Adipose tissue (tissue), 3 donors: ENCODE results near the gene TIGIT. TPM values are rescaled to one million over a fixed set of nuclear protein-coding genes. Genes with fewer than 3 reads are reported as not detected.
"Not testable (repeated sequence)": the region's sequence is repeated elsewhere in the genome, so short reads cannot be mapped to it uniquely, and the experiment has no call there.

Experiments
- H3K27ac ChIP-seq: one replicate; pipeline ENCODE4 v1.5.1; 2013; ENCODE audit warnings: low read depth, low read length
- WGBS, 3 donors: extraction: QIAGEN DNeasy Blood & Tissue Kit; methylation state at CpG; one replicate each; pipeline ENCODE4 v1.1.7; 2013; 5-methylcytosine and 5-hydroxymethylcytosine counted together
- polyA plus RNA-seq, 3 donors: library from polyadenylated mRNA; stranded (reverse); fragments of 200-250 nt; gene quantifications; one replicate each; pipeline ENCODE4 v1.2.3, GENCODE V29; 2013
- donor health status: healthy with polysubstance abuse.
- donor health status: Bipolar disorder and iron deficiency.
- donor health status: healthy.

Gene TIGIT
- under 1 TPM in 2 of 3 donors, not detected in 1; 0.13 to 0.24 TPM for polyA plus RNA-seq

GRCh38 chr3:114293838-114294535 lies at the start of gene TIGIT:
TSS of gene TIGIT (plus strand) at chr3:114294028. CDS start at chr3:114294062, 34 bp downstream.
- no peak within 1 kb of the TSS for H3K27ac ChIP-seq
- WGBS, 3 donors, result 85 to 92% (median 88%) methylated on average over 7 of the region's 7 CpGs

DNA sequence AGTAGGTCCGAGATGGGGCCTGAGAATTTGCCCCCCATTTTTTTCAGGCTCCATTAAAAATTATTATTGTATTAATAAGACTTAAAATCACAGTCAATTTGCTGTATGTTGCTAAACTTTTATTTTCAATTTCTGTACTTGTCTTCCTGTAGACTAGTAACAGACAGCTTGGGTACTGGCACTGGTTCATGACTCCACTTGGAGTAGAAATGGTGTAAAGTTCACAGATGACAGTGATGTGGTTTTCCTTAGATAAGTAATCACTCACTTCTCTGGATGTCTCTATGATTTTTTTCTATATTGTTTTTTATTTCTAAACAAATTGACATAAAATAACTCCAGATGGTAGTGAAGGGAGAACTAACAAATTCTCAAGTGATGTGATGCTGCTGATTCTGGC lies 40.9 kb upstream of the TIGIT start:
- 71 to 81% (median 81%) methylated on average over 1 of the region's 1 CpG for WGBS, 3 donors
- H3K27ac ChIP-seq, result no peak overlapping the region

DNA sequence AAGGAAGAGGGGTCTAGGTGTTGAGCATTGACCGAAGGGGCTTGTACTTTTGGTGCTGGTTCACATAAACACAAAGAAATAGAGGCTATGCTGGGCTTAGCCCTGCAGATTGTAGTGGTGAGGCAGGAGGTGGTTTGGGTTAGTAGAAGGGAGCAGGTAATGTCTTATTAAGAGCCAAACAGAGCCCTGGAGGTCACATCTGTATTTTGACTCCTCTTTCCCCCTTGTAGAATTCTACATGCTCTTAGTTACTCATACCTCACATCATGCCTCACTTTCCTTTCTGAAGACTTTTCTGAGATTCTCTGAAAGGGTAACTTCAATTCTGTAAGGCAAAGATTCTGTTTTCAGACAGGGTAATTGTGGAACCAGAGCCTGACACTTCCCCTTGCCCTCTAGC lies 40.3 kb upstream of the TIGIT start:
- no peak overlapping the region for H3K27ac ChIP-seq
- 80 to 90% (median 84%) methylated on average over 1 of the region's 1 CpG for WGBS, 3 donors

GRCh38 chr3:114259566-114259965 lies 34.3 kb upstream of the TIGIT start:
- no peak overlapping the region for H3K27ac ChIP-seq
- WGBS, 3 donors, result 79 to 96% (median 81%) methylated on average over 1 of the region's 1 CpG

DNA sequence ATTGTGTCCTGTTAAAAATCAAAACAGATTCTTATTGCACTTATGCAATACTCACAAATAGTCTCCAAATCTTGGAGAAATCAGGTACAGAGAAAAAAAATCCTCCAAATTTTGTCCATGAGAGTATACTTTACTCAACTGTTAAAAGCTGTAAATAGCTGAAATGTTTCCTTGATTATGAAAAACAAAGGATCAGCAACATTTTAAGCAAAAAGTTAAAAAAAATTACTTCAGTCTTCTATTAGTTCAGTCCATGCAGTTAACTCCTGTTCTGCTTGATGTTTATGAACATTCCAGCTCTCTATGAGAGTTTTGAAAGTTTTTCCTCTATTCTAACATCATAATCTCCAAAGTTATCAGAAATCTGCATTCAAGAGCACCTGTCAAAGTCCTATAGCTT lies 33.7 kb upstream of the TIGIT start:
- no peak overlapping the region for H3K27ac ChIP-seq

- 90 to 97% (median 93%) methylated on average over 2 of the region's 2 CpGs for WGBS, 3 donors
Observed at GRCh38 chr3:114270019-114270418, 23.8 kb upstream of the TIGIT start.

GRCh38 chr3:114272271-114272670 lies 21.6 kb upstream of the TIGIT start:
- 69 to 79% (median 73%) methylated on average over 1 of the region's 1 CpG for WGBS, 3 donors
- H3K27ac ChIP-seq, result no peak overlapping the region

More at GRCh38 chr3:114270019-114270418, 23.8 kb upstream of the TIGIT start:
- H3K27ac ChIP-seq, result no peak overlapping the region

DNA sequence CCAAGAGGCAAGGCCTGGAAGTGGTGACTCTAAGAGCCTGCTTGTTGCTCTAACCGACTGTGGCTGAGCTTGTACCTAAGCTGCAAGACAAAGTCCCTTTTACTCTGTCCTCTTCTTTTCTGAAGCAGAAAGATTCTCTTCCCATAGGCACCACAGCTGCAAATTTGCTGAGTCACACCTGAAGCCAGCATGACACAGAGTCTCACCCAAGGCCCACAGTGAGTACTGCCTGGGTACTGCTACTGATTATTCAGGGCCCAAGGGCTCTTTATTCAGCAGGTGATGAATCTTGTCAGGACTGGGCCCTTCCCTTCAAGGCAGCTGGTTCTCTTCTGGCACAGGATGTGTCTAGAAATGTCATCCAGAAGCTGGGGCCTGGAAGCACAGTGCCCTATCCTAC lies 18.9 kb upstream of the TIGIT start:
- 88 to 90% (median 90%) methylated on average over 1 of the region's 1 CpG for WGBS, 3 donors
- no peak overlapping the region for H3K27ac ChIP-seq

- WGBS, 3 donors, result 90 to 95% (median 92%) methylated on average over 16 to 19 of the region's 26 CpGs
- H3K27ac ChIP-seq, result not testable (repeated sequence)
Observed at GRCh38 chr3:114276856-114277255, 17.0 kb upstream of the TIGIT start.

DNA sequence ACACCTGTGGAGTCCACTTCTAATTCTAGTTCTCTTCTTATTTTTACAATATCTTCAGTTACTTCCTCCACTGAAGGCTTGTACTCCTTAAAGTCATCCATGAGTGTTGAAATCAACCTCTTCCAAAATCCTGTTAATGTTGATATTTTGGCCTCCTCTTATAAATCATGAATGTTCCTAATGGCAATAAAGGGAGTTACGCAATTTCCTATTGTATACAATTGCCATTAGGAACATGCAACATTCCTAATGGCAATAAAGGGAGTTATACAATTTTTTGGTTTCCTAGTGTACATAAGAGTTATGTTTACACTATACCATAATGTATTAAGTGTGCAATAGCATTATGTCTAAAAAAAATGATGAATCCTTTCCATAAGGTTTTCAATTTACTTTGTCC lies 9.2 kb upstream of the TIGIT start:
- WGBS, 3 donors, result 92 to 98% (median 96%) methylated on average over 1 of the region's 1 CpG
- no peak overlapping the region for H3K27ac ChIP-seq

DNA sequence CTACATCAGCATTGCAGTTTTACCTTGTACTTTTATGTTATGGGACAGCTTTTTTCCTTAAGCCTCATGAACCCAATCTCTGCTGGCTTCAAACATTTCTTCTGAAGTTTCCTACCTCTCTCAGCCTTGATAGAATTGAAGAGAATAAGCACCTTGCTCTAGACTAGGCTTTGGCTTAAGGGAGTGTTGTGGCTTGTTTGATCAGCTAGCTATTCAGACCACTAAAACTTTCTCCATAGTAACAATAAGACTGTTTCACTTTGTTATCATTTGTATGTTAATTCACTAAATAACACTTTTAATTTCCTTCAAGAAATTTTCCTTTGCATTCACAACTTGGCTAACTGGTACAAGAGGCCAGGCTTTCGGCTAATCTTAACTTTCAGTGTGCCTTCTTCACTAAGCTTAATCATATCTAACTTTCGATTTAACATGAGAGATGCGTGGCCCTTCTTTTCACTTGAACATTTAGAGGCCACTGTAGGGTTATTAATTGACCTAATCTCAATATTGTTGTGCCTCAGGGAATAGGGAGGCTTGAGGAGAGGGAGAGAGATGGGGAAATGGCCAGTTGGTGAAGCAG lies 8.1 kb upstream of the TIGIT start:
- WGBS, 3 donors, result 89 to 93% (median 91%) methylated on average over 3 of the region's 3 CpGs
- H3K27ac ChIP-seq, result no peak overlapping the region

- H3K27ac ChIP-seq, result no peak overlapping the region
- 84 to 89% (median 89%) methylated on average over 2 of the region's 2 CpGs for WGBS, 3 donors
Observed at GRCh38 chr3:114286266-114286665, 7.6 kb upstream of the TIGIT start.

GRCh38 chr3:114290911-114291901 lies 2.6 kb upstream of the TIGIT start:
- 46 to 53% (median 51%) methylated on average over 23 of the region's 23 CpGs for WGBS, 3 donors

DNA sequence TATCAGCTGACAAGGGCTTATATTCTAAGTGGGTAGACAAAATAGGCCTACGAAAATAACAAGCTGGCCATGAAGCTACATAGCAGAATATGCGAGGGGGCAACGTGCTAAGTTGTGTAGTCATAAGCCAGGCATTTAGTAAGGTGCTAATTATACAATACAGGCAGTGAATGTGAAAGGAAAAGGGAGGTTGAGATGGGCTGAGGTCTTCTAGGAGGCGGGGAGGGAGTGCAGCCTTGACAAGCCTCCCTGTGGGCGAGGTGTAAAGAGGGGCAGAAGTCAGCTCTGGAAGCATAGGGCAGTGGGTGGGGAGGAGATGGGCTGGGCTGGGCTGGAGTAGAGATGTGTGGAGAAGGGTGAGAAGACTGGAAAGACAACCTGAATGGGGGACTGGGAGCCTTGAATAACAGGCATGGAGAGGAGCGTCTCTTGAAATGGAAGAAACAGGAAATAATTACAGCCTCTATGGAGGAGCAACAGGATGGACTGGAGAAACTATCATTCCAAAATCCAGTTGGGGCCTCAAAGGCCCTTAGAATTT lies 1.2 kb downstream of the TIGIT start:
- no peak overlapping the region for H3K27ac ChIP-seq
- 80 to 84% (median 84%) methylated on average over 6 of the region's 6 CpGs for WGBS, 3 donors

More at GRCh38 chr3:114290911-114291901, 2.6 kb upstream of the TIGIT start:
- H3K27ac ChIP-seq, result no peak overlapping the region

DNA sequence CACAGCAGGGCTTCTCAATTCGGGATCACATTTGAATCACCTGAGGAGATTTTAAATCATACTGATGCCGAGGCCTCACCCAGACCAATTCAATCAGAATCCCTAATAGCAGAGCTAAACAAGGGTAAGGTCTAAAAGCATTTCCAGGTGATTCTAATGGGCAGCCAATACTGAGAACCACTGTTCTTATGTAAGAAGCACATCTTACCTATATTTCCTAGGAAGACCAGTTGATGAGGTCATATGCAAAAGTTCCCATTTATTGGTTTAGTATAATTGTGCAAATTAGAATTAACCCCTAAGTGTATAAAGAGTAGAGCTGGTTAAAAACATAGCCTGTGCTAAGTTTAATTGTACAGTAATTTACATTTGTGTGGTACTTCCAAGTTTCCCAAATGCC lies 2.1 kb downstream of the TIGIT start:
- no peak overlapping the region for H3K27ac ChIP-seq
- 88 to 97% (median 91%) methylated on average over 2 of the region's 2 CpGs for WGBS, 3 donors

- 72 to 77% (median 76%) methylated on average over 13 of the region's 13 CpGs for WGBS, 3 donors
- H3K27ac ChIP-seq, result no peak overlapping the region
Observed at GRCh38 chr3:114299421-114299820, 5.6 kb downstream of the TIGIT start.

- WGBS, 3 donors, result 92% methylated on average over 5 of the region's 5 CpGs
Observed at GRCh38 chr3:114299941-114300624, 6.3 kb downstream of the TIGIT start.

DNA sequence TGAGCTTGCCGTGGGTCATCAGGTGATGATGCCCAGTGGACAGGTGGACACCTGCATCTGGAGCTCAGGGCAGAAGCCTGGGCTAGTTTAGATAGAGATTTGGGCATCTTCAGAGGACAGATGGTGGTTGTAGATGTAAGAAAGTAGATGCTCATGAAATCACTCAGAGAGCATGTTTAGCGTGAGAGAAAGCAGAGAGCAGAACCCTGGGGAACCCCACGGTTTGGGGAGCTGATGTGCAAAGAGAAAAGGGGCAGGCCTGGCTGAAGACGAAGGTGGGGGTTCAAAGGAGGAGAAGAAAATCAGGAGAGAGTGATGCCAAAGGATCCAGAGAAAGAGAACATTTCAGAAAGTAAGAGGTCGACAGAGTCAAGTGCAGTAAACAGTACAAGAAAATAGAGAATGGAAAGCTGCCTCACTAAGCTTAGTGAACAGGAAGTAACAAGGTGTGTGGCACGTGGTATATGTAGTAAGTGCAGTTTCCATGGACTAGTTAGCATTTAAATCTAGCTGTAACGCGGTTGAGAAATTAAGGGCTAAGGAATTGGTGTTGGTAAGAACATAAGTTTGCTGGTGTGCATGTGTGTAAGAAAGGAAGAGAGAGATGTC lies 13.5 kb downstream of the TIGIT start:
- 85 to 89% (median 86%) methylated on average over 8 of the region's 8 CpGs for WGBS, 3 donors
- no peak overlapping the region for H3K27ac ChIP-seq

More at GRCh38 chr3:114299941-114300624, 6.3 kb downstream of the TIGIT start:
- H3K27ac ChIP-seq, result no peak overlapping the region
